ENCODE data around the gene LRP5. TPM values are rescaled to one million over a fixed set of nuclear protein-coding genes. Genes with fewer than 3 reads are reported as not detected.

LRP5 gene
- total RNA-seq, 1 experiment from 2014 or later, result 67.0 TPM

DNA sequence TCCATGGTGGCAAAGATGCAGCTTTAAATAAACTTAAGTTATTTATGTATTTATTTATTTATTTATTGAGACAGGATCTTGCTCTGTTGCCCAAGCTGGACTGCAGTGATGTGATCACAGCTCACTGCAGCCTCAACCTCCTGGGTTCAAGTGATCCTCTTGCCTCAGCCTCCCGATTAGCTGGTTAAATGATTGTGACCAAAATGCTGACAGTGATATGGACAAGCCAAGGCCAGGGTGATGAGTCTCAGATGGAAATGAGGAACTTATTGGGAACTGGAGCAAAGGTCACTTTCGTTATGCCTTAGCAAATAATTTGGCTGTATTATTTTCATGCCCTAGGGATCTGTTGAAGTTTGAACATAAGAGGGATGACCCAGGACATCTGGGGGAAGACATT, 9.3 kb upstream of the LRP5 start:
- Histone ChIP-seq H3K4me3 (ENCODE audit: low read depth, low read length, poor library complexity, severe bottlenecking) (no peak overlapping the region), H3K4me1 (ENCODE audit: insufficient read depth, low read length, poor library complexity, severe bottlenecking) (peaks cover 6% of the 10 kb centered on the region), H3K36me3 (ENCODE audit: insufficient read depth, low read length, poor library complexity, severe bottlenecking) (no peaks in the 10 kb centered on the region), H3K27me3 (replicated peaks; ENCODE audit: insufficient read depth, low read depth, low read length, poor library complexity) (no peaks in the 10 kb centered on the region), H3K9me3 (ENCODE audit: low read depth, low read length, poor library complexity, severe bottlenecking) (no peaks in the 10 kb centered on the region), H3K27ac (ENCODE audit: low read depth, low read length, poor library complexity, severe bottlenecking) (no peak overlapping the region)
- no TSS peak for BruUV-seq (replicated peaks)
- POLR2A ChIA-PET (ENCODE audit: low non-redundant PET), result no interaction called here
- DNase-seq (ENCODE audit: low spot score), result no peak
- no peak for TF ChIP-seq EZH2 (IDR thresholded peaks at IDR 0.05; ENCODE audit: borderline replicate concordance, low read depth, low read length, poor library complexity, severe bottlenecking)
- TF ChIP-seq, protein P1, sequence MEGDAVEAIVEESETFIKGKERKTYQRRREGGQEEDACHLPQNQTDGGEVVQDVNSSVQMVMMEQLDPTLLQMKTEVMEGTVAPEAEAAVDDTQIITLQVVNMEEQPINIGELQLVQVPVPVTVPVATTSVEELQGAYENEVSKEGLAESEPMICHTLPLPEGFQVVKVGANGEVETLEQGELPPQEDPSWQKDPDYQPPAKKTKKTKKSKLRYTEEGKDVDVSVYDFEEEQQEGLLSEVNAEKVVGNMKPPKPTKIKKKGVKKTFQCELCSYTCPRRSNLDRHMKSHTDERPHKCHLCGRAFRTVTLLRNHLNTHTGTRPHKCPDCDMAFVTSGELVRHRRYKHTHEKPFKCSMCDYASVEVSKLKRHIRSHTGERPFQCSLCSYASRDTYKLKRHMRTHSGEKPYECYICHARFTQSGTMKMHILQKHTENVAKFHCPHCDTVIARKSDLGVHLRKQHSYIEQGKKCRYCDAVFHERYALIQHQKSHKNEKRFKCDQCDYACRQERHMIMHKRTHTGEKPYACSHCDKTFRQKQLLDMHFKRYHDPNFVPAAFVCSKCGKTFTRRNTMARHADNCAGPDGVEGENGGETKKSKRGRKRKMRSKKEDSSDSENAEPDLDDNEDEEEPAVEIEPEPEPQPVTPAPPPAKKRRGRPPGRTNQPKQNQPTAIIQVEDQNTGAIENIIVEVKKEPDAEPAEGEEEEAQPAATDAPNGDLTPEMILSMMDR (conservative IDR thresholded peaks at IDR 0.05; ENCODE audit: low read depth, low read length), result no peak
- intact Hi-C loops (cut with micrococcal nuclease; ENCODE audit: unreplicated experiment), result no loop called here
- CTCF ChIA-PET, result no interaction called here

DNA sequence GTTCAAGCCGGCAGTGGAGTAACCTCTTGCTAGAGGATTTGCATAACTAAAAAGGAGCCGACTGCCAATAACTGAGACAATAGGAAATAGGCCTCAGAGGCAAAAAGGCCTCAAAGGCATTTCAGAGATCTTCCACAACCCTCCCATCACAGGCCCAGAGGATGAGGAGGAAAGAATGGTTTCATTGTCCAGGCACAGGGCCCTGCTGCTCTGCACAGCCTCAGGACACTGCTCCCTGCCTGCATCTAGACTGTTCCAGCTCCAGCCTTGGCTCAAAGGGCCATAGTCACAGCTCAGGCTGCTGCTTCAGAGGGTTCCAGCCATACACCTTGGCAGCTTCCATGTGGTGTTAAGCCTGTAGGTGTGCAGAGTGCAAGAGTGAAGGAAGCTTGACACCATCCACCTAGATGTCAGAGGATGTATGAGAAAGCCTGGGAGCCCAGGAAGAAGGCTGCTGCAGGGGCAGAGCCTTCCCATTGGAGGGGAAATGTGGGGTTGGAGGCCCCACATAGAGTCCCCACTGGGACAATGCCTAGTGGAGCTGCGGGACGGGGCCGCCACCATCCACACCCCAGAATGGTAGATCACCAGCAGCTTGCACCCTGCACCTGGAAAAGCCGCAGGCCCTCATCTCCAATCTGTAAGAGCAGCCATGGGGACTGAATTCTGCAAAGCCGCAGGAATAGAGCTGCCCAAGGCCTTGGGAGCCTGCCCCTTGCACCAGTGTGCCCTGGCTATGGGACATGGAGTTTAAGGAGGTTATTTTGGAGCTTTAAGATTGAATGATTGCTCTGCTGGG, 8.2 kb upstream of the LRP5 start:
- TF ChIP-seq, protein P1 (conservative IDR thresholded peaks at IDR 0.05; ENCODE audit: low read depth, low read length), result no peak
- TF ChIP-seq EZH2 (IDR thresholded peaks at IDR 0.05; ENCODE audit: borderline replicate concordance, low read depth, low read length, poor library complexity, severe bottlenecking), result no peak
- no peak overlapping the region for H3K27ac ChIP-seq (ENCODE audit: low read depth, low read length, poor library complexity, severe bottlenecking)
- no TSS peak for BruUV-seq (replicated peaks)
- peaks cover 6% of the 10 kb centered on the region for H3K4me1 ChIP-seq (ENCODE audit: insufficient read depth, low read length, poor library complexity, severe bottlenecking)
- H3K27me3 ChIP-seq (replicated peaks; ENCODE audit: insufficient read depth, low read depth, low read length, poor library complexity), result no peaks in the 10 kb centered on the region
- CTCF ChIA-PET, result no interaction called here
- H3K36me3 ChIP-seq (ENCODE audit: insufficient read depth, low read length, poor library complexity, severe bottlenecking), result no peaks in the 10 kb centered on the region
- intact Hi-C loops (cut with micrococcal nuclease; ENCODE audit: unreplicated experiment), result no loop called here
- no peaks in the 10 kb centered on the region for H3K9me3 ChIP-seq (ENCODE audit: low read depth, low read length, poor library complexity, severe bottlenecking)
- POLR2A ChIA-PET (ENCODE audit: low non-redundant PET), result no interaction called here
- no peak overlapping the region for H3K4me3 ChIP-seq (ENCODE audit: low read depth, low read length, poor library complexity, severe bottlenecking)
- DNase-seq (ENCODE audit: low spot score), result peak; percentile 41

DNA sequence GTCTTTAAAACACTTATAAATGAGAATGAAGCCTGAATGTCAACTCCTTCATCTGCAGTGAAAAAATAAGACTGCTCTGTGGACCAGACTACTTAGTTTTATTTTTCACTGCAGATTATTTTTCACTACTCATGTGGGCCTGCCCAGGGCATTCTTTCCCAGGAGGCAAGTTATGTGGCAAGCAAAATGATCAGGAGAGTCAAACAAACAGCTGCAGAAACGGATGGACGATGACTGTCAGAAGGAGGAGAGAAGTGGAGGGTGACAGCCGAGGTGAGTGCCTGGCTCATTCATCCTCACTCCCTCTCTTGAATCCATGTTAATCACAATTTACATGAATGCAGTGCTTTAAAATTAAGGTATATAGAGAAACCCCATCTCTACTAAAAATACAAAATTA, 5.8 kb upstream of the LRP5 start:
- H3K36me3 ChIP-seq (ENCODE audit: insufficient read depth, low read length, poor library complexity, severe bottlenecking), result no peaks in the 10 kb centered on the region
- DNase-seq (ENCODE audit: low spot score), result no peak
- POLR2A ChIA-PET (ENCODE audit: low non-redundant PET), result no interaction called here
- peaks cover 6% of the 10 kb centered on the region for H3K4me1 ChIP-seq (ENCODE audit: insufficient read depth, low read length, poor library complexity, severe bottlenecking)
- H3K9me3 ChIP-seq (ENCODE audit: low read depth, low read length, poor library complexity, severe bottlenecking), result no peaks in the 10 kb centered on the region
- intact Hi-C loops (cut with micrococcal nuclease; ENCODE audit: unreplicated experiment), result no loop called here
- H3K27me3 ChIP-seq (replicated peaks; ENCODE audit: insufficient read depth, low read depth, low read length, poor library complexity), result no peaks in the 10 kb centered on the region
- BruUV-seq (replicated peaks), result no TSS peak
- no peak for TF ChIP-seq EZH2 (IDR thresholded peaks at IDR 0.05; ENCODE audit: borderline replicate concordance, low read depth, low read length, poor library complexity, severe bottlenecking)
- TF ChIP-seq, protein P1 (conservative IDR thresholded peaks at IDR 0.05; ENCODE audit: low read depth, low read length), result no peak
- no peak overlapping the region for H3K27ac ChIP-seq (ENCODE audit: low read depth, low read length, poor library complexity, severe bottlenecking)
- CTCF ChIA-PET, result no interaction called here
- H3K4me3 ChIP-seq (ENCODE audit: low read depth, low read length, poor library complexity, severe bottlenecking), result no peak overlapping the region
